Stimulated activated CD4-positive, alpha-beta T cell treated with anti-CD3 and anti-CD28 coated beads, Interleukin-12 subunit alpha, Interleukin-12 subunit beta, amount 100 ng/mL, for 48 hours (primary cell): ENCODE measurements around the gene IRF4.

Experiments used
- DNase-seq, 3 donors: peaks; one replicate each; pipeline ENCODE4 v3.0.0-alpha.2; 2020; ENCODE audit warnings: low read depth in 2 of 3, low spot score in 1 of 3

IRF4 gene

GRCh38 chr6:391559-392440 lies at the start of gene IRF4:
Gene IRF4 (plus strand): TSS chr6:391752. CDS start chr6:393153, 1,401 bp downstream.
- DNase-seq: peak in 2 of 3 donors; percentile 69 to 71

- no peak for DNase-seq
These were observed 49.4 kb upstream of the IRF4 start for GRCh38 chr6:341914-342831.

DNA sequence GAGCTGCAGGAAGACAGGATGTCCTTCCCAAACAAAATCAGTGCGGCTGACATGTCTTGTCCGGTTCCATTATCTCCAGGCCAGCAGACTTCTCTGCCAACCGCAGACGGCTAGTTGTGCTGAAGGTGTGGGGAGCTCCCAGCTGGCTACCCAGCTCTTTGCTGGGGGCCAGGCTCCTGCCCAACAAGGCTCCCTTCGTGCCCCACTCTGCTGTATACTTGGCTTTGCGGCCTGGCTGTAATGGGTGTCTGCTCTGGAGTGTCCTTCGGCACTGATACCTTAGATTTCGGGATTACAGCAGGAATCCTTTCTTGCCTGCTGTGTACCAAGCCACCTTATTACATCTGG lies 48.7 kb upstream of the IRF4 start:
- DNase-seq: no peak

DNA sequence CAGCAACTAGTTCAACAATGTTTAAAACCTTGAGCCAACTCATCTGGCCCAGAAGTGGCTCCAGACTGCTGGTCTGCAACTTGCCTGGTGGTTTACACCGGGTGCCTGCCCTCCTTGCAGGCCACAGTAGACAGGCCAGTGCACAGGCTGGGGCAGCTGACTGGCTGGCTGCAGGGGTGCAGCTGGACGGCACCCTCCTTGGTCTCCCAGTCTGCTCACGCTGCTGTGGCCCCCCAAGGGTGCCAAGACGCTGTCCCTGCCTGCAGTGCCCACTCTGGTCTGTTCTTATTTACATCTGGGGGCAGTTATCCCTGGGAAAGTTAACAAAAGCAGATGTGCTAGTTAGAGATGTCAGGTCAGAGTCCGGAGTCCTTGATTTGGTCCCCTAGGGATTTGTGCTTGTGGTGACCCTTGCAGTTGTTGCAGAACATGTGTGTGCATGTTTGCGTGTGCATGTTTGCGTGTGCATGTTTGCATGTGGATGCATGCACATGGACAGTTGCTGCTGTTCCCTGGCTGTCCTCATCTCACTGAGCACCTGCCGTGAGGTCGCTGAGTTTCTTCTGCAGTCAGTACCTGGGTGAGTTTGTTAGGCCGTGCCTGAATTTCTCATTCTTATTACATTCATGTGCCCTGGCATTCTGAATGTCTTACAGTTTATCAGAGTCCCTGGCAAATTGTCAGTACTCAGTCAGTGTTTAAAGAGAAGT lies 48.2 kb upstream of the IRF4 start:
- no peak for DNase-seq

DNA sequence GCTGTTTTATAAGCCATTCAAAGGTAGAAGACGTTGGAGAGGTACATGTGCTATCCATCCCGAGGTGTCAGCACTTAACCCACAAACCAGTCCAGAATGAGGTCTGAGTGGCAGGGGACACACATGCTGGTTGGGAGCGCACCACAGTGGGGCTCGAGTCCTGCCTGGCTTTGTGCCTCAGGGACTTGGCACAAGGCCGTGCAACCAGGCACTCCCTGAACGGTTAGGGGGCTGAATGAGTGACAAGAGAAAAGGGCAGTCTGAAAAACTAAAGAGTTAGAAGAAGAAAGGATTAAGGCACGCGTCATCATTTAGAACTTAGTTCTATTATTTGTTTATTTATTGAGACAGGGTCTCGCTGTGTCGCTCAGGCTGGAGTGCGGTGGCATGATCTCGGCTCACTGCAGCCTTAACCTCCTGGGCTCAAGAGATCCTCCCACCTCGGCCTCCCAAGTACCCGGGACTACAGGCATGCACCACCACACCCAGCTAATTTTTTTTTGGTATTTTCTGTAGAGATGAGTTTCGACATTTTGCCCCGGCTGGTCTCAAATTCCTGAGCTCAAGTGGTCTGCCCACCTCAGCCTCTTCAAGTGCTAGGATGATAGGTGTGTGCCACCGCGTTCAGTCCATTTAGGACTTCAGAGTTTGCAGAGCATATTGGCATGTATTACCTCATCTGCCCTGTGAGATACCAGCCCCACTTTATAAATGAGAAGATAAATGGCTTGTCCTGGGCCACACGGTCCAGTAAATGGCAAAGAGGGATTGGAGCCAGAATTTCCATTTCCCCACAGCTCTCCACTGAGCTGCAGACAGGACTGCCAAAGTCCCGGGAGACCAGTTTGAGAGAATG lies 47.4 kb upstream of the IRF4 start:
- DNase-seq: no peak

DNA sequence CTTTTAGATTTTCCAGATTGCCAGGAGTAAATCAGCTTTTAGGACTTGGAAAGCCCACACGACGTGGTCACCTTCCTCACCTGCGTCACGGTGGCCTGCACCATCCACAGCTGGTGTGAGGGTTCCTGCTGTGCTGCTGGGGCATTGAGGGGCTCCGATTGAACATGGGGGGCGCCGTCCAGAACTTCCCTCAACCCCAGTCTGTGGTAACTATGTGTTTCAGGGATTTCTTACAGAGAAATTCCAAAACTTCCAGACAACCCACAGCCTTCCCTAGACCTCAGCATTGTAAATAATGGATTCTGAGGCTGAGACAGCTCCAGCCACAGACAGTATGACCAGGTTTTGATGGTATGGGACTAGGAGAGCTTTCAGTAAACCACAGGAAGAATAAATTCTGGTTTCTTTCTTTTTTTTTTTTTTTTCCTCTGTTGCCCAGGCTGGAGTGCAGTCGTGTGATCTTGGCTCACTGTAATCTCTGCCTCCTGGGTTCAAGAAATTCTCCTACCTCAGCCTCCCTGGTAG lies 46.7 kb upstream of the IRF4 start:
- DNase-seq: no peak

- no peak for DNase-seq
These were observed 45.7 kb upstream of the IRF4 start for GRCh38 chr6:345747-346385.

- no peak for DNase-seq
These were observed 45.0 kb upstream of the IRF4 start for GRCh38 chr6:346386-347030.

GRCh38 chr6:347232-347631 lies 44.3 kb upstream of the IRF4 start:
- no peak for DNase-seq

DNA sequence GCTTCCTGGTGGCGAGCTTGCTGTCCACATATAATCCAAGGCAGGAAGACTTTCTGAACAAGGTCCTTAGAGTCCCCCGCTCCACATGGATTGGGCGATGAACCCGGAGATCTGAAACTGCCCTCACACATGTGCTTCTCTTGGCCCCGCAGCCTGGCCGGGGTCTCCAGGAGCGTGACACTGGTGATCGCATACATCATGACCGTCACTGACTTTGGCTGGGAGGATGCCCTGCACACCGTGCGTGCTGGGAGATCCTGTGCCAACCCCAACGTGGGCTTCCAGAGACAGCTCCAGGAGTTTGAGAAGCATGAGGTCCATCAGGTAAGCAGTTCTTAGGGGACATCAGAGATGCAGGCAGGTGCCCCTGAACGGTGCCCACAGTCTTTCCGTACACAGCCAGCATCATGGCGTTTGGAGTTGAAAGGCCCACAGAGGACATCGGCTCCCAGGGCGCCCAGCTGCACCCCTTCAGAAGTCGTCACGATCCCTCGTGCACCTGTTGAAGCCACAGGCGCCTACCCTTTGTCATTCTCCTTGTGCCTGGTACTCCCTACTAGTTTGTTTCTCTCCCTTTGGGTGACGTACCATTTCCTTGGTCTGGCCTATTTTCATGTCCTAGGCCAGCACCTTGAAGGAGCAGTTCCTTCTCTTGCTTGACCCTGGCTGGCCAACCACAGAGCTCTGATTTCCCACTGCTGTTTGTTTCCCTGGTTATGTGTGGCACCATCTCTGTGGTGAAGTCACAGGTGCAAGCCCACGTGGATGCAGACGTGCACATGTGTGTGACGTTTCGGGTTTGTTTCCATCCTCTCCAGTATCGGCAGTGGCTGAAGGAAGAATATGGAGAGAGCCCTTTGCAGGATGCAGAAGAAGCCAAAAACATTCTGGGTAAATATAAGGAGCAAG lies 43.3 kb upstream of the IRF4 start:
- DNase-seq: no peak

DNA sequence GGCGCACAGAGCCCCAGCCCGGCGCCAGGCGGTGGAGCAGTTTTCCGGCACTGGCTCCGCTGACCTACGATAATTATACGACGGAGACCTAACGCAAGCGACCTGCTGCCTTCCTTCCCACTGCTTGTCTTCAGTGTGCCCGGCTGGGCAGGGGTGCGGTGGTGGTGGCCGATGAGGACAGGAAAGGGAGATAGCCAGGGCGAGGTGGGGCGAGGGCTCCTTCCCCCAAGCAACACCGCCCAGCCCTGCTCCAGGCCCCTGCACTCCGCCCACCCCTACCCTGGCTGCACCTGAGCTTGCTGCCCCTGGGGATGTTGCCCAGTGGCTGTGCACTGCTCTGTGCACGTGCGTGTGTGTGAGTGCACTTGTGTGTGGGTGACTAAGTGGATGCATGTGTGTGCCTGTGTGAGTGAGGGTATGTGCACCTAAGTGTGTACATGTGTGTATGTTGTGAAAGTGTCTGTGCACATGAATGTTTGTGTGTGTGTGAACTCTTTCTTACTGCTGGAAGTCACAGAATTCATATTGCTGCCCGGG lies 42.6 kb upstream of the IRF4 start:
- no peak for DNase-seq

GRCh38 chr6:349491-349921 lies 42.0 kb upstream of the IRF4 start:
- no peak for DNase-seq

- DNase-seq: no peak
These were observed 41.2 kb upstream of the IRF4 start for GRCh38 chr6:350371-350770.

- DNase-seq: no peak
These were observed 40.3 kb upstream of the IRF4 start for GRCh38 chr6:351011-351866.

DNA sequence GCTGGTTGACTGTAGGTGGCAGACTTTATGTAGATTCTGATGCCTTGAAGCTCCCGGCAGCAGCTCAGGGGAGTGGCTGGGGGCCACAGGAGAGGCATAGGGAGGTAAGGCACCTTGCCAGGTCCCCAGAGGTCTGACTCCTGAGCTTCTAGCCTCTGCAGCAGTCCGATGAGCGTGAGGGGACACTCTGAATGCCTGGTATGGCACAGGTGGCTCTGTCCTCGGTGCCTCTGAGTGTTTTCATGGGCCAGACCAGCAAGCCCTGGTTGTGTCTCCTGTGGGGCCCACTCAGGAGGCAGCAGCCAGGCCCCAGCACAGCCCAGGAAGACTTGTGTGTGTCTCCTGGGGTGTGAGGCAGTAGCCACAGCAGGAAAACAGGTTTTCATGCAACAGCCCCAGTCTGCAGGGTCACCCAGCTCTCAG lies 39.7 kb upstream of the IRF4 start:
- DNase-seq: no peak

- DNase-seq: no peak
These were observed 39.1 kb upstream of the IRF4 start for GRCh38 chr6:352474-352873.

- DNase-seq: no peak
These were observed 38.6 kb upstream of the IRF4 start for GRCh38 chr6:352896-353470.
